OCI-M1 (cell line): Measurements from ENCODE around the gene CTNND2.
"Not testable (repeated sequence)": the region's sequence is repeated elsewhere in the genome, so short reads cannot be mapped to it uniquely, and the experiment has no call there.

ENCODE experiments used
- DNase-seq: peaks from one replicate; lab custom pipeline; 2025; lab: John Stamatoyannopoulos, UW

Gene CTNND2

GRCh38 chr5:11873587-11873986, 30.7 kb downstream of the CTNND2 start:
- no peak for DNase-seq

GRCh38 chr5:11869203-11869602, 35.0 kb downstream of the CTNND2 start:
- DNase-seq: no peak

GRCh38 chr5:11863911-11864310, 40.3 kb downstream of the CTNND2 start:
- no peak for DNase-seq

GRCh38 chr5:11857391-11857790, 46.9 kb downstream of the CTNND2 start:
- no peak for DNase-seq

- no peak for DNase-seq
These were observed 49.3 kb downstream of the CTNND2 start for GRCh38 chr5:11854936-11855335.

- no peak for DNase-seq
These were observed 50.5 kb downstream of the CTNND2 start for GRCh38 chr5:11853796-11854195.

GRCh38 chr5:11853140-11853539, 51.1 kb downstream of the CTNND2 start:
- DNase-seq: no peak

- DNase-seq: no peak
These were observed 51.5 kb downstream of the CTNND2 start for GRCh38 chr5:11852717-11853087.

- DNase-seq: no peak
These were observed 52.1 kb downstream of the CTNND2 start for GRCh38 chr5:11851965-11852716.

GRCh38 chr5:11851416-11851815, 52.8 kb downstream of the CTNND2 start:
- DNase-seq: no peak

- not testable (repeated sequence) for DNase-seq
These were observed 75.7 kb downstream of the CTNND2 start for GRCh38 chr5:11828566-11828965.

GRCh38 chr5:11822598-11822997, 81.6 kb downstream of the CTNND2 start:
- no peak for DNase-seq

GRCh38 chr5:11815916-11816315, 88.3 kb downstream of the CTNND2 start:
- DNase-seq: no peak

GRCh38 chr5:11815481-11815880, 88.8 kb downstream of the CTNND2 start:
- no peak for DNase-seq

- no peak for DNase-seq
These were observed 89.9 kb downstream of the CTNND2 start for GRCh38 chr5:11814373-11814772.

GRCh38 chr5:11809407-11809806, 94.8 kb downstream of the CTNND2 start:
- no peak for DNase-seq

GRCh38 chr5:11803436-11803835, 100.8 kb downstream of the CTNND2 start:
- DNase-seq: no peak

GRCh38 chr5:11801061-11801460, 103.2 kb downstream of the CTNND2 start:
- DNase-seq: no peak

- DNase-seq: no peak
These were observed 107.1 kb downstream of the CTNND2 start for GRCh38 chr5:11797132-11797531.

GRCh38 chr5:11793396-11793795, 110.8 kb downstream of the CTNND2 start:
- DNase-seq: no peak

GRCh38 chr5:11792621-11793020, 111.6 kb downstream of the CTNND2 start:
- DNase-seq: no peak

- no peak for DNase-seq
These were observed 112.5 kb downstream of the CTNND2 start for GRCh38 chr5:11791792-11792191.

GRCh38 chr5:11790201-11790600, 114.0 kb downstream of the CTNND2 start:
- no peak for DNase-seq

- no peak for DNase-seq
These were observed 118.4 kb downstream of the CTNND2 start for GRCh38 chr5:11785771-11786352.
